ENCODE measurements around the gene GTF3C5.

DNA sequence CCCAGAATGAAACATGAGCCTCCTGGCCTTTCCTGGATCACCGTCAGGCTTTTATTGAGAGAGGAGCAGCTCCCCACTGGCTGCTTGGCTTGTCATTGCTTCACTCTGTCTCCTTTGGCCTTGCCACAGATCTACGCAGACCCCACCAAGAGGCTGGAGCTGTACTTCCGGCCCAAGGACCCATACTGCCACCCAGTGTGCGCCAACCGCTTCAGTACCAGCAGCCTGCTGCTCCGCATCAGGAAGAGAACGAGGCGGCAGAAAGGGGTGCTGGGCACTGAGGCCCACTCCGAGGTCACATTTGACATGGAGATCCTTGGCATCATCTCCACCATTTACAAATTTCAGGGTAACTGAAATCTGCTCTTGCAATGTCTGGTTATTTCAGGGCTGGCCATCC, 11.2 kb downstream of the GTF3C5 start:
- TF ChIP-seq POLR2AphosphoS5 (IDR thresholded peaks at IDR 0.05; ENCODE audit: borderline replicate concordance, low read depth, low read length) (no peak), EZH2 (IDR thresholded peaks at IDR 0.05) (no peak), FOXP2 (optimal IDR thresholded peaks at IDR 0.05; ENCODE audit: control extremely low read depth, extremely low read length, insufficient read depth) (no peak)
